HepG2 (cell line): ENCODE measurements around the gene DENND11. TPM values are rescaled to one million over a fixed set of nuclear protein-coding genes. Genes with fewer than 3 reads are reported as not detected.

Source experiments
- ATAC-seq: fragments of 200-7000 bp; cut with Tn5 transposase; 3 replicates; pipeline ENCODE4 v1.9.1; 2020; ENCODE audit warnings: mild to moderate bottlenecking, moderate library complexity
- BruUV-seq: library from RNA; stranded (reverse); fragments of 400-500 nt; replicated peaks from 2 replicates; lab custom pipeline; 2021; lab: Mats Ljungman, UMichigan
- CTCF ChIA-PET: fragments of 300-600 bp; formaldehyde crosslinking; extraction: SDS; loops from one replicate; lab custom pipeline; 2021; ENCODE audit warnings: low total read pairs, inconsistent platforms, low intra/inter-chr PET ratio; lab: Yijun Ruan, JAX
- POLR2A ChIA-PET: fragments of 350-600 bp; sonication (Branson Sonifier 250); formaldehyde crosslinking; loops from one replicate; lab custom pipeline; 2020; ENCODE audit warnings: antibody characterized with exemption, inconsistent platforms; lab: Yijun Ruan, JAX
- DNase-seq: peaks from one replicate; pipeline ENCODE4 v3.0.0-alpha.2; 2015; ENCODE audit warnings: low spot score
- FAIRE-seq: peaks from 3 replicates; lab custom pipeline; 2011; peaks lifted over from hg19 to GRCh38; lab: Jason Lieb, UNC
- H2AFZ ChIP-seq: one replicate; pipeline ENCODE4 v1.6.1; 2011; ENCODE audit warnings: low read length, inconsistent platforms
- H3K27ac ChIP-seq: fragments of 300-600 bp; 3 replicates; pipeline ENCODE4 v1.8.0; 2011; ENCODE audit warnings: mixed run types, mild to moderate bottlenecking, mixed read lengths, low read length, inconsistent platforms; ENCODE audit not compliant: insufficient read depth; ENCODE audit errors: extremely low read length
- H3K27me3 ChIP-seq, 2 experiments: fragments of 200-600 bp in 1 of 2; 2 replicates in 1 of 2; 3 replicates in 1 of 2; pipeline versions ENCODE4 v1.6.0 to v1.8.0; 2011; ENCODE audit warnings: low read length in 2 of 2, mild to moderate bottlenecking in 2 of 2, moderate library complexity in 2 of 2, inconsistent platforms in 1 of 2; ENCODE audit not compliant: insufficient read depth in 2 of 2, control insufficient read depth in 1 of 2
- H3K36me3 ChIP-seq, 2 experiments: fragments of 200-600 bp in 1 of 2; replicated peaks in 1 of 2; 2 replicates in 1 of 2; 3 replicates in 1 of 2; pipeline versions ENCODE4 v1.5.1 to v1.8.0; 2011; ENCODE audit warnings: low read length in 2 of 2, inconsistent platforms in 1 of 2; ENCODE audit not compliant: insufficient read depth in 2 of 2, control insufficient read depth in 1 of 2
- H3K4me1 ChIP-seq: 2 replicates; pipeline ENCODE4 v1.5.1; 2012; ENCODE audit warnings: low read length, inconsistent platforms; ENCODE audit not compliant: insufficient read depth
- H3K4me2 ChIP-seq: 2 replicates; pipeline ENCODE4 v1.6.0; 2011; ENCODE audit warnings: low read depth, low read length, inconsistent platforms
- H3K4me3 ChIP-seq, 3 experiments: fragments of 200-600 bp in 1 of 3; sonication (generic), shearing (Covaris generic) in 1 of 3; replicated peaks in 1 of 3; 2 replicates each; pipeline ENCODE4 v1.5.1; 2011 to 2016; ENCODE audit warnings: low read length in 3 of 3, inconsistent platforms in 2 of 3, low read depth in 2 of 3, mild to moderate bottlenecking in 2 of 3, control low read depth in 1 of 3, mixed read lengths in 1 of 3; ENCODE audit not compliant: insufficient read depth in 1 of 3
- H3K79me2 ChIP-seq: one replicate; pipeline ENCODE4 v1.6.1; 2011; ENCODE audit warnings: low read length, inconsistent platforms; ENCODE audit not compliant: insufficient read depth
- H3K9ac ChIP-seq: 2 replicates; pipeline ENCODE4 v1.6.0; 2011; ENCODE audit warnings: mild to moderate bottlenecking, low read depth, low read length, inconsistent platforms; ENCODE audit not compliant: insufficient read depth
- H3K9me3 ChIP-seq: 2 replicates; pipeline ENCODE4 v1.5.1; 2012; ENCODE audit warnings: mild to moderate bottlenecking, low read length
- H4K20me1 ChIP-seq: 2 replicates; pipeline ENCODE4 v1.6.0; 2011; ENCODE audit warnings: inconsistent platforms, mild to moderate bottlenecking, low read length, moderate library complexity; ENCODE audit not compliant: insufficient read depth
- BHLHE40 ChIP-seq: IDR thresholded peaks from 2 replicates; pipeline ENCODE4 v1.6.1; 2011; ENCODE audit warnings: low read length, improper control_type of control experiment
- MBNL3 ChIP-seq: fragments of 250-450 bp; sonication (Bioruptor Pico); conservative IDR thresholded peaks from 2 replicates; pipeline ENCODE4 v1.8.0; 2022; ENCODE audit warnings: mild to moderate bottlenecking, inconsistent platforms
- SMC3 ChIP-seq: IDR thresholded peaks from 2 replicates; pipeline ENCODE4 v1.6.1; 2011; ENCODE audit warnings: low read length, improper control_type of control experiment
- THAP7 ChIP-seq: sonication (generic); formaldehyde crosslinking; IDR thresholded peaks from 2 replicates; pipeline ENCODE4 v1.8.1; 2023; ENCODE audit warnings: mild to moderate bottlenecking, missing genetic modification reagents
- ZC3H13 ChIP-seq: sonication (generic); formaldehyde crosslinking; IDR thresholded peaks from 2 replicates; pipeline ENCODE4 v1.8.1; 2023; ENCODE audit warnings: mild to moderate bottlenecking, missing genetic modification reagents, moderate library complexity
- ZNF354B ChIP-seq: sonication (generic); formaldehyde crosslinking; IDR thresholded peaks from 2 replicates; pipeline ENCODE4 v1.8.0; 2022; ENCODE audit warnings: mild to moderate bottlenecking, missing genetic modification reagents
- ZNF788 ChIP-seq: sonication (generic); formaldehyde crosslinking; IDR thresholded peaks from 2 replicates; pipeline ENCODE4 v1.5.0; 2020; ENCODE audit warnings: mild to moderate bottlenecking, missing genetic modification reagents, borderline replicate concordance
- ZNF879 ChIP-seq: sonication (generic); formaldehyde crosslinking; IDR thresholded peaks from 2 replicates; pipeline ENCODE4 v1.8.1; 2023; ENCODE audit warnings: missing genetic modification reagents
- WGBS: methylation state at CpG from one replicate; pipeline ENCODE4 v1.1.6; 2017; ENCODE audit warnings: low lambda C conversion rate; 5-methylcytosine and 5-hydroxymethylcytosine counted together
- in situ Hi-C: cut with HindIII; loops from 2 replicates; pipeline ENCODE4 v1.10.0; 2017; ENCODE audit warnings: low pct_unique_long_range_greater_than_20kb; ENCODE audit not compliant: extremely low pct_ligation_motif_present
- intact Hi-C: fragments of 100-400 bp; cut with micrococcal nuclease; formaldehyde crosslinking; loops from one replicate; pipeline ENCODE4 v1.10.0; 2022; ENCODE audit not compliant: unreplicated experiment
- polyA plus RNA-seq, 8 experiments: library from polyadenylated mRNA; depleted of rRNA in 3 of 8; stranded (reverse) in 7 of 8; unstranded in 1 of 8; fragments of >200 nt; fragmentation: Illumina TruSeq in 4 of 8; extraction: Trizol in 4 of 8; gene quantifications; 2 replicates each; pipeline versions ENCODE4 v1.2.1 to v1.2.3, GENCODE V29; 2011 to 2016; ENCODE audit warnings: low read depth in 4 of 8, missing spikeins in 1 of 8, mixed read lengths in 1 of 8; ENCODE audit not compliant: insufficient read depth in 1 of 8
- total RNA-seq, 5 experiments: library from RNA; depleted of rRNA; stranded (reverse); fragments of >200 nt; fragmentation: Illumina TruSeq; extraction: Trizol; gene quantifications; 2 replicates each; pipeline ENCODE4 v1.2.3, GENCODE V29; 2016; ENCODE audit warnings: low read depth in 1 of 5

DENND11 gene
- total and polyA plus RNA-seq, 2 of the 13 experiments (the other 11 are each of a cell fraction or from before 2014, with no cell fraction given) = 7.1 to 10.5 TPM

- in situ Hi-C loops (no loop called here), intact Hi-C loops (loop anchor here (2.0 kb wide), 1 partner anchor 42 kb away; the partner anchor contains the start of gene SSBP1)
- no peaks in the 10 kb centered on the region for H3K9me3 ChIP-seq
- ChIA-PET CTCF (no interaction called here), POLR2A (interaction anchor here (1.2 to 1.7 kb wide), 5 partner anchors 9 to 42 kb away, joined by 3 to 18 read pairs (median 3); partner anchors contain the start of gene SSBP1)
- H3K9ac ChIP-seq = peak overlapping the region; percentile 6; the same call in 1 of the 2 replicates
- no peaks in the 10 kb centered on the region for H3K79me2 ChIP-seq
- ATAC-seq (no peak), DNase-seq (no peak), FAIRE-seq (no peak)
- H3K4me2 ChIP-seq = peak overlapping the region; percentile 32
- no peak overlapping the region for H2AFZ ChIP-seq
- BruUV-seq = no TSS peak
- H3K27me3 ChIP-seq = no peaks in the 10 kb centered on the region
- no peak overlapping the region for H3K4me3 ChIP-seq
- no peaks in the 10 kb centered on the region for H3K36me3 ChIP-seq
- H3K27ac ChIP-seq = peak overlapping the region; percentile 8
- WGBS = 5% methylated on average over 2 of the region's 2 CpGs
- 0 out of 2 replicates have a peak, but pooled peaks cover 2% of the 10 kb centered on the region for H4K20me1 ChIP-seq
- H3K4me1 ChIP-seq = peaks cover 41% of the 10 kb centered on the region
- TF ChIP-seq BHLHE40 (peak; percentile 36; the same call in 1 of the 2 replicates), SMC3 (0 out of 2 replicates have a peak, but pooled peaks have one; percentile 2), ZNF788 (CRISPR knock-in tag) (no peak), MBNL3 (CRISPR knock-in tag) (no peak), THAP7 (no peak), ZNF879 (CRISPR knock-in tag) (no peak), ZC3H13 (CRISPR knock-in tag) (no peak), ZNF354B (CRISPR knock-in tag) (no peak)
Observed at GRCh38 chr7:141696348-141696747, 5.6 kb downstream of the DENND11 start.
